ENCODE measurements around the gene PHKA2. TPM values are rescaled to one million over a fixed set of nuclear protein-coding genes. Genes with fewer than 3 reads are reported as not detected.

PHKA2 gene
- total RNA-seq, 1 experiment from 2014 or later, result 24.6 TPM

GRCh38 chrX:19007011-19007410 lies 23.1 kb upstream of the PHKA2 start:
- intact Hi-C loops (cut with micrococcal nuclease), result loop anchor here (5.0 kb wide), 1 partner anchor 615 kb away; no protein-coding TSS in a partner anchor
- POLR2A ChIA-PET (ENCODE audit: unreplicated experiment), result no interaction called here
- no peak for ATAC-seq
- Histone ChIP-seq H4K20me1 (ENCODE audit: low read length) (no peaks in the 10 kb centered on the region), H3K79me2 (ENCODE audit: low read length) (no peaks in the 10 kb centered on the region), H3K27ac (ENCODE audit: low read length) (no peak overlapping the region), H3K36me3 (ENCODE audit: low read depth, low read length) (no peaks in the 10 kb centered on the region), H3K4me3 (ENCODE audit: low read length) (no peak overlapping the region), H3K9me3 (ENCODE audit: low read length) (no peaks in the 10 kb centered on the region), H3K9me2 (replicated peaks; ENCODE audit: low read length) (no peaks in the 10 kb centered on the region), H3K4me2 (ENCODE audit: low read length) (no peak overlapping the region), H2AFZ (ENCODE audit: low read length) (no peak overlapping the region), H3K27me3 (ENCODE audit: low read length) (no peaks in the 10 kb centered on the region), H3K9ac (ENCODE audit: low read length) (no peak overlapping the region), H3F3A (ENCODE audit: low read length, unreplicated experiment) (no peaks in the 10 kb centered on the region), H3K4me1 (ENCODE audit: insufficient read depth, low read length) (no peaks in the 10 kb centered on the region)
- TF ChIP-seq CTCF (conservative IDR thresholded peaks at IDR 0.05; ENCODE audit: low read depth, low read length), result no peak
- TF ChIP-seq EZH2phosphoT487 (IDR thresholded peaks at IDR 0.05; ENCODE audit: borderline replicate concordance, low read length), result no peak
- no peak for TF ChIP-seq EZH2 (IDR thresholded peaks at IDR 0.05; ENCODE audit: low read length, unreplicated experiment)
- CTCF ChIA-PET, result interaction anchor here (0.5 to 0.7 kb wide), 3 partner anchors 121 to 1312 kb away, joined by 3 to 17 read pairs (median 11); no protein-coding TSS in a partner anchor
- no TSS peak for BruUV-seq (replicated peaks)
- DNase-seq, result no peak

DNA sequence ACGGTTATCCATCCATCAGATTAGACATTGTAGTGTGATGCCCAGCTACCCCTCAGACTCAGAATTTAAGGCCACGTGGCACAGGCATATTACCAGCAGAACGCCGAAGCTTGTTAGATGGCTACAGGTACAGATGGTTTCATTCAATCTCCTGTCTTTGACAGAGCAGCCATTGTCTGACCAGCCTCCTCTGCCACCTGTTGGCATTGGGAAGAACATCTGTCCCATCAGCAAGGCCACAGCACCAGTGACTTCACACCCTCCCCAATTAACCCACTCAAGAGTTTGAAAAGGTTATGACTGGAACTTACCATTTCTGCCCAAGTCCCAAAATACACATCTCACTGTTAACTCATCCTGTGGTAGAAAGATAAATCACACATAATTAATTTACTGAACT lies 22.0 kb upstream of the PHKA2 start:
- intact Hi-C loops (cut with micrococcal nuclease), result loop anchor here (1.0 to 5.0 kb wide), 2 partner anchors 74 to 614 kb away; no protein-coding TSS in a partner anchor

More for the DNA sequence above, 22.0 kb upstream of the PHKA2 start:
- no peaks in the 10 kb centered on the region for H3K9me3 ChIP-seq (ENCODE audit: low read length)
- H3K27ac ChIP-seq (ENCODE audit: low read length), result no peak overlapping the region
- DNase-seq (peak; percentile 51), ATAC-seq (peak; percentile 84)
- H2AFZ ChIP-seq (ENCODE audit: low read length), result no peak overlapping the region
- H3F3A ChIP-seq (ENCODE audit: low read length, unreplicated experiment), result no peaks in the 10 kb centered on the region
- H3K4me1 ChIP-seq (ENCODE audit: insufficient read depth, low read length), result no peaks in the 10 kb centered on the region
- H3K36me3 ChIP-seq (ENCODE audit: low read depth, low read length), result no peaks in the 10 kb centered on the region
- no peaks in the 10 kb centered on the region for H3K27me3 ChIP-seq (ENCODE audit: low read length)
- no peaks in the 10 kb centered on the region for H3K79me2 ChIP-seq (ENCODE audit: low read length)
- ChIA-PET CTCF (interaction anchor here (0.6 kb wide), 1 partner anchor 11 kb away, joined by 3 read pairs; no protein-coding TSS in a partner anchor), POLR2A (ENCODE audit: unreplicated experiment) (interaction anchor here (0.6 kb wide), 1 partner anchor 567 kb away, joined by 8 read pairs; no protein-coding TSS in a partner anchor)
- H3K9me2 ChIP-seq (replicated peaks; ENCODE audit: low read length), result no peaks in the 10 kb centered on the region
- no TSS peak for BruUV-seq (replicated peaks)
- no peak overlapping the region for H3K4me2 ChIP-seq (ENCODE audit: low read length)
- H3K4me3 ChIP-seq (ENCODE audit: low read length), result no peak overlapping the region
- TF ChIP-seq CTCF (conservative IDR thresholded peaks at IDR 0.05; ENCODE audit: low read depth, low read length) (peak; percentile 62), EZH2 (IDR thresholded peaks at IDR 0.05; ENCODE audit: low read length, unreplicated experiment) (no peak)
- no peaks in the 10 kb centered on the region for H4K20me1 ChIP-seq (ENCODE audit: low read length)
- H3K9ac ChIP-seq (ENCODE audit: low read length), result no peak overlapping the region

All from PC-3 (cell line).